Smooth muscle cell (in vitro differentiated cells): ENCODE data around the gene ZSWIM1. TPM values are rescaled to one million over a fixed set of nuclear protein-coding genes. Genes with fewer than 3 reads are reported as not detected.

ENCODE experiments used
- DNase-seq: peaks from one replicate; lab custom pipeline; 2025; ENCODE audit not compliant: unreplicated experiment; lab: John Stamatoyannopoulos, UW
- H2AFZ ChIP-seq: fragments of 200-600 bp; sonication (generic); 2 replicates; pipeline ENCODE4 v1.6.0; 2016; ENCODE audit warnings: antibody characterized with exemption, low read depth, mild to moderate bottlenecking
- H3F3A ChIP-seq: fragments of 200-600 bp; sonication (generic); 2 replicates; pipeline ENCODE4 v1.6.0; 2017; ENCODE audit warnings: antibody characterized with exemption, low read depth
- H3K27ac ChIP-seq: fragments of 200-600 bp; sonication (generic); 2 replicates; pipeline ENCODE4 v1.5.1; 2016; ENCODE audit warnings: low read depth, mild to moderate bottlenecking
- H3K27me3 ChIP-seq: fragments of 200-600 bp; sonication (generic); 2 replicates; pipeline ENCODE4 v1.6.1; 2016; ENCODE audit warnings: low read depth, mild to moderate bottlenecking
- H3K36me3 ChIP-seq: fragments of 200-600 bp; sonication (generic); 2 replicates; pipeline ENCODE4 v1.5.1; 2016; ENCODE audit warnings: low read depth
- H3K4me1 ChIP-seq: fragments of 200-600 bp; sonication (generic); 2 replicates; pipeline ENCODE4 v1.5.1; 2016; ENCODE audit warnings: low read depth
- H3K4me2 ChIP-seq: fragments of 200-600 bp; sonication (generic); 2 replicates; pipeline ENCODE4 v1.6.0; 2016; ENCODE audit warnings: mild to moderate bottlenecking
- H3K4me3 ChIP-seq: fragments of 200-600 bp; sonication (generic); 2 replicates; pipeline ENCODE4 v1.5.1; 2016; ENCODE audit warnings: mild to moderate bottlenecking
- H3K79me2 ChIP-seq: fragments of 200-600 bp; sonication (generic); 2 replicates; pipeline ENCODE4 v1.6.0; 2016; ENCODE audit warnings: low read depth, mild to moderate bottlenecking
- H3K9ac ChIP-seq: fragments of 200-600 bp; sonication (generic); 2 replicates; pipeline ENCODE4 v1.6.0; 2016; ENCODE audit warnings: low read depth
- H3K9me3 ChIP-seq: fragments of 200-600 bp; sonication (generic); replicated peaks from 2 replicates; pipeline ENCODE4 v1.5.1; 2016; ENCODE audit warnings: low read depth
- H4K20me1 ChIP-seq: fragments of 200-600 bp; sonication (generic); 2 replicates; pipeline ENCODE4 v1.6.0; 2016; ENCODE audit warnings: low read depth
- CTCF ChIP-seq: fragments of 200-600 bp; sonication (generic); IDR thresholded peaks from 2 replicates; pipeline ENCODE4 v1.5.1; 2017; ENCODE audit warnings: borderline replicate concordance, mild to moderate bottlenecking, antibody characterized with exemption; ENCODE audit not compliant: insufficient read depth, poor library complexity, severe bottlenecking
- WGBS: methylation state at CpG from one replicate; pipeline ENCODE4 v1.1.7; 2016; ENCODE audit warnings: low lambda C conversion rate; 5-methylcytosine and 5-hydroxymethylcytosine counted together
- polyA plus RNA-seq: library from polyadenylated mRNA; unstranded; fragments of >200 nt; fragmentation: Nextera tagmentation; extraction: Ambion mirVana; gene quantifications from 2 replicates; pipeline ENCODE4 v1.2.1, GENCODE V29; 2016
- total RNA-seq: library from RNA; depleted of rRNA; stranded (reverse); fragments of >200 nt; gene quantifications from 2 replicates; pipeline ENCODE4 v1.2.3, GENCODE V29; 2014

Gene ZSWIM1
- total and polyA plus RNA-seq, 2 experiments from 2014 or later = 5.7 to 12.2 TPM

GRCh38 chr20:45848969-45849582 lies 32.0 kb upstream of the ZSWIM1 start:
- no peaks in the 10 kb centered on the region for H3K36me3 ChIP-seq
- no peak for DNase-seq
- 97% methylated on average over 6 of the region's 8 CpGs for WGBS
- no peak overlapping the region for H3K4me2 ChIP-seq
- no peaks in the 10 kb centered on the region for H3K4me1 ChIP-seq
- no peaks in the 10 kb centered on the region for H3K27me3 ChIP-seq
- H4K20me1 ChIP-seq = peaks cover 7% of the 10 kb centered on the region
- no peak for TF ChIP-seq CTCF
- H3K9ac ChIP-seq = no peak overlapping the region
- H3K4me3 ChIP-seq = no peak overlapping the region
- H3F3A ChIP-seq = no peaks in the 10 kb centered on the region
- no peaks in the 10 kb centered on the region for H3K79me2 ChIP-seq
- H3K27ac ChIP-seq = no peak overlapping the region
- H3K9me3 ChIP-seq = no peaks in the 10 kb centered on the region
- no peak overlapping the region for H2AFZ ChIP-seq

- no peaks in the 10 kb centered on the region for H3K9me3 ChIP-seq
- 100% methylated on average over 2 of the region's 2 CpGs for WGBS
- DNase-seq = no peak
- H3K27ac ChIP-seq = no peak overlapping the region
- no peaks in the 10 kb centered on the region for H3F3A ChIP-seq
- H3K27me3 ChIP-seq = no peaks in the 10 kb centered on the region
- peaks cover 5% of the 10 kb centered on the region for H3K79me2 ChIP-seq
- no peak overlapping the region for H3K4me2 ChIP-seq
- no peaks in the 10 kb centered on the region for H3K36me3 ChIP-seq
- H3K4me1 ChIP-seq = no peaks in the 10 kb centered on the region
- H3K9ac ChIP-seq = no peak overlapping the region
- no peak overlapping the region for H2AFZ ChIP-seq
- TF ChIP-seq CTCF = no peak
- H3K4me3 ChIP-seq = no peak overlapping the region
- no peaks in the 10 kb centered on the region for H4K20me1 ChIP-seq
These were observed 30.8 kb upstream of the ZSWIM1 start for GRCh38 chr20:45850238-45850637.

GRCh38 chr20:45850926-45851325 lies 30.1 kb upstream of the ZSWIM1 start:
- H3K27ac ChIP-seq = no peak overlapping the region
- H3K4me2 ChIP-seq = no peak overlapping the region
- H3K27me3 ChIP-seq = no peaks in the 10 kb centered on the region
- no peaks in the 10 kb centered on the region for H3K4me1 ChIP-seq
- H3K9me3 ChIP-seq = no peaks in the 10 kb centered on the region
- H3F3A ChIP-seq = no peaks in the 10 kb centered on the region
- H3K4me3 ChIP-seq = no peak overlapping the region
- no peak for DNase-seq
- H2AFZ ChIP-seq = no peak overlapping the region
- H4K20me1 ChIP-seq = no peaks in the 10 kb centered on the region
- no peak overlapping the region for H3K9ac ChIP-seq
- peaks cover 11% of the 10 kb centered on the region for H3K79me2 ChIP-seq
- 43% methylated on average over 1 of the region's 1 CpG for WGBS
- H3K36me3 ChIP-seq = no peaks in the 10 kb centered on the region
- no peak for TF ChIP-seq CTCF

GRCh38 chr20:45851501-45851900 lies 29.5 kb upstream of the ZSWIM1 start:
- no peaks in the 10 kb centered on the region for H3K36me3 ChIP-seq
- TF ChIP-seq CTCF = no peak
- H3K4me2 ChIP-seq = no peak overlapping the region
- H3K4me1 ChIP-seq = peaks cover 5% of the 10 kb centered on the region
- H4K20me1 ChIP-seq = no peaks in the 10 kb centered on the region
- no peaks in the 10 kb centered on the region for H3K9me3 ChIP-seq
- no peaks in the 10 kb centered on the region for H3F3A ChIP-seq
- no peak overlapping the region for H3K27ac ChIP-seq
- H3K79me2 ChIP-seq = peaks cover 17% of the 10 kb centered on the region
- no peak for DNase-seq
- no peak overlapping the region for H2AFZ ChIP-seq
- H3K4me3 ChIP-seq = no peak overlapping the region
- H3K27me3 ChIP-seq = no peaks in the 10 kb centered on the region
- no peak overlapping the region for H3K9ac ChIP-seq
